T-cell (primary cell): ENCODE results near the gene CTNNAL1. TPM values are rescaled to one million over a fixed set of nuclear protein-coding genes. Genes with fewer than 3 reads are reported as not detected.

Experiments
- ATAC-seq, 4 experiments: fragments of 200-7000 bp in 3 of 4; fragments of 150-1000 bp in 1 of 4; cut with Tn5 transposase; replicated peaks in 1 of 4; 1 replicate in 3 of 4; 2 replicates in 1 of 4; pipeline ENCODE4 v1.10.0; 2021; ENCODE audit warnings: moderate library complexity in 3 of 4, mild to moderate bottlenecking in 2 of 4, moderate number of reproducible peaks in 1 of 4
- CTCF ChIA-PET, 2 donors: fragments of 300-600 bp; sonication (Branson Sonifier 250); formaldehyde crosslinking; loops; one replicate each; lab custom pipeline; 2022; ENCODE audit warnings: antibody characterized with exemption in 2 of 2; lab: Charles Lee
- POLR2A ChIA-PET, 2 donors: fragments of 300-600 bp; sonication (Branson Sonifier 250); formaldehyde crosslinking; loops; one replicate each; lab custom pipeline; 2022; ENCODE audit warnings: antibody characterized with exemption in 2 of 2; lab: Charles Lee
- DNase-seq, 35 experiments: peaks; one replicate each; pipeline versions ENCODE4 v3.0.0 to v3.0.0-alpha.2; 2013 to 2023
- H3K27ac ChIP-seq: one replicate; pipeline ENCODE4 v1.5.1; 2013; ENCODE audit warnings: low read length
- H3K27me3 ChIP-seq, 2 experiments: replicated peaks in 1 of 2; 1 replicate in 1 of 2; 2 replicates in 1 of 2; pipeline versions ENCODE4 v1.6.1 to v1.7.0; 2013; ENCODE audit warnings: low read length in 1 of 2, mixed read lengths in 1 of 2; ENCODE audit not compliant: control insufficient read depth in 2 of 2, insufficient read depth in 2 of 2; ENCODE audit errors: extremely low read depth in 1 of 2
- H3K36me3 ChIP-seq, 2 donors: 1 replicate in 1 of 2; 2 replicates in 1 of 2; pipeline versions ENCODE4 v1.6.1 to v1.7.0; 2013; ENCODE audit warnings: low read length in 1 of 2; ENCODE audit not compliant: control insufficient read depth in 2 of 2, insufficient read depth in 1 of 2; ENCODE audit errors: extremely low read depth in 1 of 2
- H3K4me1 ChIP-seq, 2 experiments: 1 replicate in 1 of 2; 2 replicates in 1 of 2; pipeline versions ENCODE4 v1.6.1 to v1.7.0; 2013; ENCODE audit warnings: low read length in 2 of 2, mixed read lengths in 1 of 2; ENCODE audit not compliant: insufficient read depth in 2 of 2, control insufficient read depth in 1 of 2; ENCODE audit errors: extremely low read depth in 1 of 2
- H3K4me3 ChIP-seq, 2 donors: 1 replicate in 1 of 2; 2 replicates in 1 of 2; pipeline versions ENCODE4 v1.5.1 to v1.7.0; 2013; ENCODE audit warnings: mild to moderate bottlenecking in 2 of 2, low read length in 1 of 2, moderate library complexity in 1 of 2; ENCODE audit not compliant: control insufficient read depth in 1 of 2; ENCODE audit errors: extremely low read depth in 1 of 2
- H3K9me3 ChIP-seq: 2 replicates; pipeline ENCODE4 v1.7.0; 2013
- H3K27ac Mint-ChIP-seq, 2 donors: one replicate each; pipeline ENCODE4 v1.8.0; 2020 to 2021; ENCODE audit warnings: mild to moderate bottlenecking in 2 of 2, mixed read lengths in 2 of 2
- H3K27me3 Mint-ChIP-seq, 2 donors: one replicate each; pipeline ENCODE4 v1.8.0; 2021 to 2022; ENCODE audit warnings: mixed read lengths in 2 of 2
- H3K36me3 Mint-ChIP-seq: one replicate; pipeline ENCODE4 v1.8.0; 2021; ENCODE audit warnings: mixed read lengths
- H3K4me1 Mint-ChIP-seq, 3 donors: one replicate each; pipeline ENCODE4 v1.8.0; 2020 to 2022; ENCODE audit warnings: mixed read lengths in 3 of 3, mild to moderate bottlenecking in 1 of 3
- H3K4me3 Mint-ChIP-seq, 3 donors: one replicate each; pipeline ENCODE4 v1.8.0; 2020 to 2022; ENCODE audit warnings: mild to moderate bottlenecking in 3 of 3, mixed read lengths in 3 of 3, moderate library complexity in 3 of 3
- H3K9me3 Mint-ChIP-seq, 3 donors: one replicate each; pipeline ENCODE4 v1.8.0; 2020 to 2022; ENCODE audit warnings: mixed read lengths in 3 of 3
- WGBS: methylation state at CpG from one replicate; pipeline ENCODE4 v1.1.5; 2013; ENCODE audit warnings: missing lambda C conversion rate; ENCODE audit not compliant: insufficient coverage; 5-methylcytosine and 5-hydroxymethylcytosine counted together
- total RNA-seq, 35 experiments: library from RNA in 6 of 35; stranded (reverse) in 6 of 35; fragments of 120-200 nt in 1 of 35; gene quantifications; one replicate each; pipeline versions ENCODE4 v1.2.1 to v1.2.4 and lab custom pipeline; 2013 to 2026

CTNNAL1 gene
- total RNA-seq, 5 donors from 2014 or later (not counting 1 experiment from before 2014, with no cell fraction given), result 2.1 to 4.1 (median 3.8) TPM

DNA sequence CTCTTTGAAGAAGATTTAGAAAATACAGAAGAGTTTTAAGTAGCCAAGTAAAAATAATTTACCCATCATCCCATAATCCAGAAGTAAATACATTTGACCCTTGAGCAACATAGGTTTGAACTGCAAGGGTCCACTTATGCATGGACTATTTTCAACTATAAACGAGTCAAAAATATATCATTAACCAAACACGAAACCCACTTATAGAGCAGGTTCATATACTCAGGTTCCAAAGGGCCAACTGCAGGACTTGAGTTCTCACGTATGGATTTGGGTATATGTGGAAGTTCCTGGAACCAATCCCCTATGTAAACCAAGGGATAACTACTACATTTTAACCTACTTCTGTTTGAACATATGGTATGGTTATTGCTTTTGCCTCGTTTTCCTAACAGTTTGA, 73.3 kb downstream of the CTNNAL1 start:
- H3K4me1 ChIP-seq, result peaks cover 1 to 2% of the 10 kb centered on the region in 2 experiments
- CTCF ChIA-PET, result interaction anchor here in 1 of 2 donors (1.0 kb wide), 1 partner anchor 14 kb away, joined by 4 read pairs; no protein-coding TSS in a partner anchor
- POLR2A ChIA-PET, result no interaction called here
- no peaks in the 10 kb centered on the region for H3K27me3 Mint-ChIP-seq
- no CpG with 5 or more reads among the region's 4 CpGs for WGBS
- H3K4me3 ChIP-seq, result no peak overlapping the region
- no peak overlapping the region for H3K27ac Mint-ChIP-seq
- no peak overlapping the region for H3K27ac ChIP-seq
- peaks cover 4 to 9% (median 6%) of the 10 kb centered on the region in 3 donors for H3K4me1 Mint-ChIP-seq
- ATAC-seq (no peak), DNase-seq (no peak)
- no peaks in the 10 kb centered on the region for H3K9me3 Mint-ChIP-seq
- H3K36me3 Mint-ChIP-seq, result peaks cover 11% of the 10 kb centered on the region
- peaks cover 0 to 8% of the 10 kb centered on the region in 2 donors for H3K36me3 ChIP-seq
- H3K4me3 Mint-ChIP-seq, result no peak overlapping the region
- no peaks in the 10 kb centered on the region for H3K9me3 ChIP-seq
- H3K27me3 ChIP-seq, result no peaks in the 10 kb centered on the region

DNA sequence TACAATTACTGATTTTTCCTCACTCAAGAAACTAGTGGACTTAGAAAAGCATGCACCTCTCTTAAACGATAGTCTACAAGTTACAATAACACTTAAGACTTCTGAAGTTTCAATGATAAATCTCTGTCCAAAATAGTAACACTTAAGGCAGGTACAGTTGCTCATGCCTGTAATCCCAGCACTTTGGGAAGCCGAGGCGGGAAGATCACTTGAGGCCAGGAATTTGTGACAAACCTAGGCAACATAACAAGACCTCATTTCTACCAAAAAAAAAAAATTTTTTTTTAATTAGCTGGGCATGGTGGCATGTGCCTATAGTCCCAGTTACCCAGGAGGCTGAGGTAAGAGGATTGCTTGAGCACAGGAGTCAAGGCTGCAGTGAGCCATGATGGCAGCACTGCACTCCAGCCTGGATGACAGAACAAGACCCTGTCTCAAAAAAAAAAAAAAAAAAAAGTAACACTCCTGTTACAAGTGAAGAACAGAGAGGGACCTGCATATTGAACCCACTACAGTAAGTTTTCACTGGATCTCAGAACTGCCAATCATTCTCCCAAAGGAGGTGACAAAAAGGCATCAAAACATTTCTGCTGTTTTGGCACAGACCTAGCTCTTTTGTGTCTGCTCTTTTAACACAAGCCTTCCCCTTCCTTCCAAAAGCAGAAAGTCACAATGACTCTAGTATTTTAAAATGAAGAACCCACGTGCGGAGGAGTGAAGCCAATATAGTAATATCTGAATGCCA, 75.6 kb downstream of the CTNNAL1 start:
- Histone ChIP-seq H3K9me3 (no peaks in the 10 kb centered on the region), H3K4me1 (peaks cover 7 to 19% of the 10 kb centered on the region in 2 experiments), H3K27ac (no peak overlapping the region), H3K36me3 (peaks cover 0 to 8% of the 10 kb centered on the region in 2 donors), H3K4me3 (no peak overlapping the region), H3K27me3 (no peaks in the 10 kb centered on the region)
- H3K27ac Mint-ChIP-seq, result no peak overlapping the region
- ChIA-PET POLR2A (interaction anchor here (0.6 to 0.7 kb wide), 2 partner anchors 9 to 170 kb away, joined by 3 to 7 read pairs; no protein-coding TSS in a partner anchor), CTCF (no interaction called here)
- no peaks in the 10 kb centered on the region for H3K9me3 Mint-ChIP-seq
- H3K36me3 Mint-ChIP-seq, result peaks cover 11% of the 10 kb centered on the region
- 94% methylated on average over 3 of the region's 5 CpGs for WGBS
- ATAC-seq, result no peak
- no peak for DNase-seq
- H3K4me1 Mint-ChIP-seq, result peaks cover 21 to 25% (median 24%) of the 10 kb centered on the region in 3 donors
- H3K27me3 Mint-ChIP-seq, result no peaks in the 10 kb centered on the region
- H3K4me3 Mint-ChIP-seq, result no peak overlapping the region

- DNase-seq (peak in 31 of 35 experiments; percentile 60 to 93 (median 72)), ATAC-seq (peak; percentile 85 to 90 (median 88))
- Mint-ChIP-seq H3K36me3 (peaks cover 12% of the 10 kb centered on the region), H3K4me1 (peaks cover 40 to 48% (median 44%) of the 10 kb centered on the region in 3 donors), H3K27me3 (no peaks in the 10 kb centered on the region), H3K27ac (peak within 1 kb of the TSS; percentile 95 to 96), H3K9me3 (no peaks in the 10 kb centered on the region), H3K4me3 (peak within 1 kb of the TSS; percentile 97 to 99 (median 98))
- under 1% methylated on average over 45 of the region's 47 CpGs for WGBS
- CTCF ChIA-PET, result interaction anchor here in 1 of 2 donors (0.6 to 0.7 kb wide), 2 partner anchors 16 to 35 kb away, joined by 3 read pairs; no protein-coding TSS in a partner anchor
- POLR2A ChIA-PET, result interaction anchor here (0.5 to 0.6 kb wide), 2 partner anchors 11 to 108 kb away, joined by 3 read pairs; no protein-coding TSS in a partner anchor
- Histone ChIP-seq H3K27ac (peak within 1 kb of the TSS; percentile 87), H3K9me3 (no peaks in the 10 kb centered on the region), H3K4me1 (peaks cover 10 to 26% of the 10 kb centered on the region in 2 experiments), H3K27me3 (no peaks in the 10 kb centered on the region), H3K36me3 (peaks cover 0 to 5% of the 10 kb centered on the region in 2 donors), H3K4me3 (peak within 1 kb of the TSS; percentile 97 to 98)
These were observed 78.9 kb downstream of the CTNNAL1 start, which contains the start of gene ABITRAM for GRCh38 chr9:108934323-108934893. TSS of gene ABITRAM (plus strand) at chr9:108934400. CDS start at chr9:108934487, 87 bp downstream.

- H3K27me3 ChIP-seq, result no peaks in the 10 kb centered on the region
- peaks cover 10 to 26% of the 10 kb centered on the region in 2 experiments for H3K4me1 ChIP-seq
- H3K36me3 ChIP-seq, result peaks cover 0 to 9% of the 10 kb centered on the region in 2 donors
- Mint-ChIP-seq H3K4me1 (peaks cover 40 to 48% (median 44%) of the 10 kb centered on the region in 3 donors), H3K36me3 (peaks cover 15% of the 10 kb centered on the region), H3K27me3 (no peaks in the 10 kb centered on the region), H3K9me3 (no peaks in the 10 kb centered on the region), H3K27ac (peak within 1 kb of the TSS; percentile 95 to 96), H3K4me3 (peak within 1 kb of the TSS; percentile 97 to 99 (median 98))
- H3K9me3 ChIP-seq, result no peaks in the 10 kb centered on the region
- ChIA-PET CTCF (interaction anchor here in 1 of 2 donors (0.6 to 0.7 kb wide), 2 partner anchors 17 to 36 kb away, joined by 3 read pairs; no protein-coding TSS in a partner anchor), POLR2A (interaction anchor here in 1 of 2 donors (0.6 kb wide), 1 partner anchor 11 kb away, joined by 3 read pairs; no protein-coding TSS in a partner anchor)
- DNase-seq, result peak; percentile 81 to 95 (median 89)
- H3K27ac ChIP-seq, result peak within 1 kb of the TSS; percentile 87
- H3K4me3 ChIP-seq, result peak within 1 kb of the TSS; percentile 97 to 98
- ATAC-seq, result peak; percentile 85 to 88 (median 87)
- under 1% methylated on average over 43 of the region's 48 CpGs for WGBS
These were observed 79.5 kb downstream of the CTNNAL1 start, which contains the start of gene ELP1 for GRCh38 chr9:108933718-108934322. TSS of gene ELP1 (minus strand) at chr9:108934124. CDS start at chr9:108931146, 2,978 bp downstream.

DNA sequence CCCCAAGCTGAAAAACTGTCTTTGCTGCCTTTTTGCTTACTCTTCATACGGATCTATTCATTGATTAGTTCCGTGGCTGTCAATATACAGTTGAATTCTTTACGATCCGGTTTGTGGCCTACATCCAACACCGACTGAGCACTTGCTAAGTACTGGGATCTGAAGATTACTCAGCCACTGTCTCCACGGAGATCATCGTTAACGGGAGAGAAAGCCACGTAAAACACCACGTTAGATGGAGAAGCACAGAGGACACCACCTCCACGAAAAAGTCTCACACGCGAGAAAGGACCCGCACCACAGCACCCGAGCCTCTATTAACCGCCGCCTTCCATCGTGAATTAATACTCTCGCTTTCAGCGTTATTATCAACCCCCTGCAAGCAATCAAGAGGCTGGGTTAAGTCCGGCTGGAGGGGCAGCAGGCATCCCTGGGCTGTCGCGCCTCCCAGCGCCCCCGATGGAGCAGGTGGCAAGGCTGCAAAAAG, 80.0 kb downstream of the CTNNAL1 start:
- 1% methylated on average over 25 of the region's 25 CpGs for WGBS
- peaks cover 40 to 49% (median 44%) of the 10 kb centered on the region in 3 donors for H3K4me1 Mint-ChIP-seq

More for the DNA sequence above, 80.0 kb downstream of the CTNNAL1 start:
- POLR2A ChIA-PET, result no interaction called here
- H3K4me1 ChIP-seq, result peaks cover 10 to 26% of the 10 kb centered on the region in 2 experiments
- peak overlapping the region; percentile 80 to 98 for H3K4me3 ChIP-seq
- H3K36me3 ChIP-seq, result peaks cover 0 to 14% of the 10 kb centered on the region in 2 donors
- Mint-ChIP-seq H3K27ac (peak overlapping the region; percentile 95 to 96), H3K9me3 (no peaks in the 10 kb centered on the region), H3K4me3 (peak overlapping the region; percentile 97 to 99 (median 98)), H3K36me3 (peaks cover 19% of the 10 kb centered on the region), H3K27me3 (no peaks in the 10 kb centered on the region)
- no peaks in the 10 kb centered on the region for H3K27me3 ChIP-seq
- H3K9me3 ChIP-seq, result no peaks in the 10 kb centered on the region
- CTCF ChIA-PET, result no interaction called here
- peak in 3 of 35 experiments; percentile 3 to 22 (median 6) for DNase-seq
- no peak for ATAC-seq
- peak overlapping the region; percentile 87 for H3K27ac ChIP-seq
